Left colon (tissue), 2 donors: ENCODE measurements around the gene TBC1D9B. TPM values are rescaled to one million over a fixed set of nuclear protein-coding genes. Genes with fewer than 3 reads are reported as not detected.

Source experiments
- ATAC-seq: fragments of 200-7000 bp; cut with Tn5 transposase; one replicate; pipeline ENCODE4 v1.9.1; 2020; ENCODE audit warnings: mild to moderate bottlenecking, moderate library complexity
- DNase-seq, 2 donors: peaks; one replicate each; pipeline ENCODE4 v3.0.0-alpha.2; 2020
- intact Hi-C, 2 donors: fragments of 100-400 bp; cut with DNase I in 1 of 2; cut with micrococcal nuclease in 1 of 2; formaldehyde crosslinking; loops; one replicate each; pipeline versions ENCODE4 v1.11.2 to v1.14.0; 2022; cut with DNase I, micrococcal nuclease
- long read RNA-seq: library from polyadenylated mRNA; unstranded; transcript quantifications from one replicate; pipeline ENCODE4 v2.0.0, GENCODE V29; 2021
- total RNA-seq, 2 donors: library from RNA; stranded (reverse); fragmentation: NEBNext Ultra II Directional; extraction: Animal tissue kit (Norgen Biotek cat#: 25700); gene quantifications; one replicate each; pipeline ENCODE4 v1.2.1, GENCODE V29; 2021
- donor health status: DM: no; HTN: no; CAD: no.
- donor health status: DM: yes; HTN: yes; CAD: no.

TBC1D9B gene
- 100 to 1,000 TPM in 1 of 2 donors, 10 to 100 TPM in 1; 97.8 to 117 TPM for total RNA-seq
- long read RNA-seq, full-length matches to known transcripts, result 21 of 145 reads
- long read RNA-seq, partial matches to known transcripts, result 107 of 145 reads
- long read RNA-seq, other reads (novel, unspliced or antisense), result 17 of 145 reads

- DNase-seq (peak; percentile 53 to 67), ATAC-seq (peak; percentile 84)
- intact Hi-C loops, result no loop called here
Measured at GRCh38 chr5:179907556-179908324, at the start of gene TBC1D9B. TBC1D9B (minus strand) TSS chr5:179907897; CDS start chr5:179907821, 76 bp downstream.

GRCh38 chr5:179955630-179956029, 47.9 kb upstream of the TBC1D9B start:
- intact Hi-C loops, result no loop called here
- no peak for ATAC-seq
- no peak for DNase-seq

- intact Hi-C loops, result no loop called here
- ATAC-seq, result no peak
- DNase-seq, result no peak
Measured at GRCh38 chr5:179955062-179955461, 47.4 kb upstream of the TBC1D9B start.

- intact Hi-C loops, result no loop called here
- ATAC-seq (no peak), DNase-seq (no peak)
Measured at GRCh38 chr5:179954434-179954833, 46.7 kb upstream of the TBC1D9B start.

GRCh38 chr5:179953987-179954386, 46.3 kb upstream of the TBC1D9B start:
- DNase-seq (no peak), ATAC-seq (no peak)
- intact Hi-C loops, result no loop called here

GRCh38 chr5:179936976-179937681, 29.4 kb upstream of the TBC1D9B start:
- intact Hi-C loops, result no loop called here
- DNase-seq (no peak), ATAC-seq (no peak)

GRCh38 chr5:179930788-179931473, 23.2 kb upstream of the TBC1D9B start:
- ATAC-seq (no peak), DNase-seq (no peak)
- intact Hi-C loops, result no loop called here

- intact Hi-C loops, result no loop called here
- DNase-seq (no peak), ATAC-seq (no peak)
Measured at GRCh38 chr5:179927824-179928223, 20.1 kb upstream of the TBC1D9B start.

GRCh38 chr5:179926657-179927056, 19.0 kb upstream of the TBC1D9B start:
- no peak for DNase-seq
- ATAC-seq, result no peak
- intact Hi-C loops, result no loop called here

GRCh38 chr5:179923436-179923835, 15.7 kb upstream of the TBC1D9B start:
- intact Hi-C loops, result no loop called here

GRCh38 chr5:179920175-179920574, 12.5 kb upstream of the TBC1D9B start:
- ATAC-seq, result no peak
- DNase-seq, result no peak
- intact Hi-C loops, result no loop called here

More at GRCh38 chr5:179923436-179923835, 15.7 kb upstream of the TBC1D9B start:
- DNase-seq, result no peak
- no peak for ATAC-seq

GRCh38 chr5:179919487-179920060, 11.9 kb upstream of the TBC1D9B start:
- intact Hi-C loops, result loop anchor here in 1 of 2 donors (10.0 kb wide), 1 partner anchor 155 kb away; the partner anchor contains the start of gene RNF130
- DNase-seq (no peak), ATAC-seq (no peak)

- ATAC-seq (no peak), DNase-seq (no peak)
- intact Hi-C loops, result loop anchor here in 1 of 2 donors (10.0 kb wide), 1 partner anchor 156 kb away; the partner anchor contains the start of gene RNF130
Measured at GRCh38 chr5:179918742-179919486, 11.2 kb upstream of the TBC1D9B start.

- DNase-seq (no peak), ATAC-seq (no peak)
- intact Hi-C loops, result loop anchor here in 1 of 2 donors (10.0 kb wide), 1 partner anchor 158 kb away; the partner anchor contains the start of gene RNF130
Measured at GRCh38 chr5:179916523-179916922, 8.8 kb upstream of the TBC1D9B start.

- no peak for ATAC-seq
- intact Hi-C loops, result loop anchor here in 1 of 2 donors (10.0 kb wide), 1 partner anchor 159 kb away; the partner anchor contains the start of gene RNF130
Measured at GRCh38 chr5:179915406-179915935, 7.8 kb upstream of the TBC1D9B start.

GRCh38 chr5:179914032-179914755, 6.5 kb upstream of the TBC1D9B start:
- intact Hi-C loops, result loop anchor here in 1 of 2 donors (10.0 kb wide), 1 partner anchor 161 kb away; the partner anchor contains the start of gene RNF130
- DNase-seq (peak in 1 of 2 donors; percentile 54), ATAC-seq (peak; percentile 97)

More at GRCh38 chr5:179915406-179915935, 7.8 kb upstream of the TBC1D9B start:
- no peak for DNase-seq

GRCh38 chr5:179913461-179913860, 5.8 kb upstream of the TBC1D9B start:
- intact Hi-C loops, result loop anchor here in 1 of 2 donors (10.0 kb wide), 1 partner anchor 161 kb away; the partner anchor contains the start of gene RNF130
- DNase-seq, result no peak
- no peak for ATAC-seq
